HCT116 (cell line): Measurements from ENCODE around the gene H2AZ2. TPM values are rescaled to one million over a fixed set of nuclear protein-coding genes. Genes with fewer than 3 reads are reported as not detected.

Source experiments
- ATAC-seq: fragments of 200-7000 bp; cut with Tn5 transposase; 2 replicates; pipeline ENCODE4 v1.9.1; 2020; ENCODE audit warnings: mild to moderate bottlenecking, moderate library complexity
- BruUV-seq: library from RNA; stranded (reverse); fragments of 400-500 nt; replicated peaks from 2 replicates; lab custom pipeline; 2021; lab: Mats Ljungman, UMichigan
- CTCF ChIA-PET: fragments of 300-600 bp; sonication (Branson Sonifier 250); formaldehyde crosslinking; loops from one replicate; lab custom pipeline; 2021; ENCODE audit warnings: antibody characterized with exemption; lab: Charles Lee
- POLR2A ChIA-PET: fragments of 300-600, 350-600 bp; sonication (Branson Sonifier 250); formaldehyde crosslinking; loops from one replicate; lab custom pipeline; 2021; ENCODE audit warnings: antibody characterized with exemption; lab: Charles Lee
- RAD21 ChIA-PET, 2 experiments: fragments of 300-600 bp; sonication (Branson Sonifier 250); formaldehyde crosslinking; loops; one replicate each; lab custom pipeline; 2023; ENCODE audit warnings: low total read pairs in 2 of 2; ENCODE audit not compliant: uncharacterized antibody in 2 of 2, unreplicated experiment in 2 of 2, low non-redundant PET in 1 of 2; lab: Charles Lee
- DNase-seq: peaks from one replicate; pipeline ENCODE4 v3.0.0-alpha.2; 2010; ENCODE audit warnings: low read depth, low spot score
- H2AFZ ChIP-seq: fragments of 200-600 bp; shearing (Covaris generic), sonication (generic); 2 replicates; pipeline ENCODE4 v1.6.1; 2017; ENCODE audit warnings: low read depth, mixed run types, mixed read lengths, antibody characterized with exemption, low read length; ENCODE audit not compliant: poor library complexity, severe bottlenecking
- H3K27ac ChIP-seq: 2 replicates; pipeline ENCODE4 v1.5.1; 2012; ENCODE audit warnings: low read depth, low read length
- H3K27me3 ChIP-seq: fragments of 200-600 bp; sonication (generic); 2 replicates; pipeline ENCODE4 v1.6.1; 2016; ENCODE audit warnings: mixed run types, low read length, mixed read lengths; ENCODE audit not compliant: insufficient read depth
- H3K36me3 ChIP-seq, 2 experiments: fragments of 200-500 bp in 1 of 2; fragments of 200-600 bp in 1 of 2; sonication (Bioruptor generic) in 1 of 2; sonication (generic) in 1 of 2; 2 replicates each; pipeline versions ENCODE4 v1.5.1 to v1.6.1; 2014 to 2016; ENCODE audit warnings: low read length in 2 of 2, inconsistent platforms in 1 of 2, mixed read lengths in 1 of 2, mixed run types in 1 of 2; ENCODE audit not compliant: insufficient read depth in 2 of 2, control insufficient read depth in 1 of 2
- H3K4me1 ChIP-seq, 2 experiments: fragments of 200-600 bp in 1 of 2; sonication (generic) in 1 of 2; 2 replicates each; pipeline versions ENCODE4 v1.5.1 to v1.6.1; 2012 to 2017; ENCODE audit warnings: low read length in 2 of 2, inconsistent platforms in 1 of 2, mild to moderate bottlenecking in 1 of 2, mixed read lengths in 1 of 2, mixed run types in 1 of 2, moderate library complexity in 1 of 2; ENCODE audit not compliant: insufficient read depth in 2 of 2, control insufficient read depth in 1 of 2
- H3K4me2 ChIP-seq: fragments of 200-600 bp; sonication (generic); 2 replicates; pipeline ENCODE4 v1.6.1; 2017; ENCODE audit warnings: mixed run types, low read length, mixed read lengths
- H3K4me3 ChIP-seq, 2 experiments: fragments of 200-600 bp in 1 of 2; sonication (generic) in 1 of 2; replicated peaks in 1 of 2; 2 replicates each; pipeline ENCODE4 v1.5.1; 2011 to 2016; ENCODE audit warnings: low read length in 2 of 2, control low read depth in 1 of 2, low read depth in 1 of 2, mild to moderate bottlenecking in 1 of 2, mixed read lengths in 1 of 2, mixed run types in 1 of 2
- H3K79me2 ChIP-seq: fragments of 200-600 bp; sonication (generic); 2 replicates; pipeline ENCODE4 v1.6.1; 2017; ENCODE audit warnings: mild to moderate bottlenecking, mixed run types, low read length, moderate library complexity, mixed read lengths; ENCODE audit not compliant: insufficient read depth
- H3K9ac ChIP-seq: fragments of 200-600 bp; sonication (generic); 2 replicates; pipeline ENCODE4 v1.6.1; 2016; ENCODE audit warnings: low read length, mixed read lengths
- H3K9me2 ChIP-seq: fragments of 200-600 bp; sonication (generic), shearing (Covaris generic); 2 replicates; pipeline ENCODE4 v1.6.1; 2017; ENCODE audit warnings: mixed run types, mild to moderate bottlenecking, moderate library complexity; ENCODE audit not compliant: insufficient read depth
- H3K9me3 ChIP-seq, 2 experiments: fragments of 200-500 bp in 1 of 2; fragments of 200-600 bp in 1 of 2; sonication (Bioruptor generic) in 1 of 2; sonication (generic) in 1 of 2; 2 replicates each; pipeline ENCODE4 v1.6.1; 2014 to 2017; ENCODE audit warnings: low read length in 2 of 2, mixed read lengths in 2 of 2, inconsistent platforms in 1 of 2, low read depth in 1 of 2, mild to moderate bottlenecking in 1 of 2, mixed run types in 1 of 2, moderate library complexity in 1 of 2; ENCODE audit not compliant: control insufficient read depth in 1 of 2, insufficient read depth in 1 of 2
- H4K20me1 ChIP-seq: fragments of 200-600 bp; sonication (generic), shearing (Covaris generic); 2 replicates; pipeline ENCODE4 v1.6.1; 2017; ENCODE audit warnings: mixed run types, mild to moderate bottlenecking, moderate library complexity; ENCODE audit not compliant: insufficient read depth
- CEBPB ChIP-seq: IDR thresholded peaks from 2 replicates; pipeline ENCODE4 v1.6.1; 2012; ENCODE audit warnings: low read depth
- FOSL1 ChIP-seq: IDR thresholded peaks from 2 replicates; pipeline ENCODE4 v1.6.1; 2012; ENCODE audit warnings: low read depth
- SRF ChIP-seq: IDR thresholded peaks from 2 replicates; pipeline ENCODE4 v1.6.1; 2012; ENCODE audit warnings: low read depth
- YY1 ChIP-seq: IDR thresholded peaks from 2 replicates; pipeline ENCODE4 v1.6.1; 2011; ENCODE audit warnings: low read length, low read depth, moderate library complexity, mild to moderate bottlenecking; ENCODE audit not compliant: insufficient replicate concordance; ENCODE audit errors: extremely low read depth
- intact Hi-C: fragments of 100-400 bp; cut with micrococcal nuclease; formaldehyde crosslinking; loops from 2 replicates; pipeline ENCODE4 v1.10.0; 2022
- total RNA-seq: library from RNA; stranded (reverse); gene quantifications from one replicate; pipeline ENCODE4 v1.2.1, GENCODE V29; 2021; ENCODE audit not compliant: unreplicated experiment
- TF ChIP-seq, protein P1 (sequence below): IDR thresholded peaks from 2 replicates; pipeline ENCODE4 v1.6.1; 2012; ENCODE audit warnings: low read depth

H2AZ2 gene
- total RNA-seq, 1 experiment from 2014 or later: 226 TPM

DNA sequence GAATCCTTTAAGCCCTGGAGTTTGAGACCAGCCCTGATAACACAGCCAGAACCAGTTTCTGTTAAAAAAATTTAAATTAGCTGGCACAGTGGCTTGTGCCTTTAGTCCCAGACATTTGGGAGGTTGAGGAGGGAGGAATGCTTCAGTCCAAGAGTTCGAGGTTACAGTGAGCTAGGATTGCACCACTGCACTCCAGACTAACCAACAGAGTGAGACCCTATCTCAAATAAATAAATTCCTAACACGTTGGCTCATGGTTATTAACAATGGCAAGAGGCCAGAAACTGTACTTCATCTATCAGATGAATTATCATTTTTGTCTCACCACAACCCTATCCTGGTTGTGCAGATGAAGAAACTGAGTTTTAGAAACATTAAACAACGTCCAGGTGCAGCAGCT, 53.6 kb downstream of the H2AZ2 start:
- no peak overlapping the region for H3K9ac ChIP-seq
- peaks cover 9 to 41% of the 10 kb centered on the region in 2 experiments; a peak in 3 of 4 replicates for H3K4me1 ChIP-seq
- no peak overlapping the region for H3K4me3 ChIP-seq
- intact Hi-C loops: loop anchor here (10.0 kb wide), 1 partner anchor 130 kb away; no protein-coding TSS in a partner anchor
- BruUV-seq: no TSS peak
- no peak overlapping the region for H2AFZ ChIP-seq
- peaks cover 2 to 19% of the 10 kb centered on the region in 2 experiments; a peak in 3 of 4 replicates for H3K36me3 ChIP-seq
- TF ChIP-seq CEBPB: no peak
- TF ChIP-seq, protein P1, sequence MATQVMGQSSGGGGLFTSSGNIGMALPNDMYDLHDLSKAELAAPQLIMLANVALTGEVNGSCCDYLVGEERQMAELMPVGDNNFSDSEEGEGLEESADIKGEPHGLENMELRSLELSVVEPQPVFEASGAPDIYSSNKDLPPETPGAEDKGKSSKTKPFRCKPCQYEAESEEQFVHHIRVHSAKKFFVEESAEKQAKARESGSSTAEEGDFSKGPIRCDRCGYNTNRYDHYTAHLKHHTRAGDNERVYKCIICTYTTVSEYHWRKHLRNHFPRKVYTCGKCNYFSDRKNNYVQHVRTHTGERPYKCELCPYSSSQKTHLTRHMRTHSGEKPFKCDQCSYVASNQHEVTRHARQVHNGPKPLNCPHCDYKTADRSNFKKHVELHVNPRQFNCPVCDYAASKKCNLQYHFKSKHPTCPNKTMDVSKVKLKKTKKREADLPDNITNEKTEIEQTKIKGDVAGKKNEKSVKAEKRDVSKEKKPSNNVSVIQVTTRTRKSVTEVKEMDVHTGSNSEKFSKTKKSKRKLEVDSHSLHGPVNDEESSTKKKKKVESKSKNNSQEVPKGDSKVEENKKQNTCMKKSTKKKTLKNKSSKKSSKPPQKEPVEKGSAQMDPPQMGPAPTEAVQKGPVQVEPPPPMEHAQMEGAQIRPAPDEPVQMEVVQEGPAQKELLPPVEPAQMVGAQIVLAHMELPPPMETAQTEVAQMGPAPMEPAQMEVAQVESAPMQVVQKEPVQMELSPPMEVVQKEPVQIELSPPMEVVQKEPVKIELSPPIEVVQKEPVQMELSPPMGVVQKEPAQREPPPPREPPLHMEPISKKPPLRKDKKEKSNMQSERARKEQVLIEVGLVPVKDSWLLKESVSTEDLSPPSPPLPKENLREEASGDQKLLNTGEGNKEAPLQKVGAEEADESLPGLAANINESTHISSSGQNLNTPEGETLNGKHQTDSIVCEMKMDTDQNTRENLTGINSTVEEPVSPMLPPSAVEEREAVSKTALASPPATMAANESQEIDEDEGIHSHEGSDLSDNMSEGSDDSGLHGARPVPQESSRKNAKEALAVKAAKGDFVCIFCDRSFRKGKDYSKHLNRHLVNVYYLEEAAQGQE: no peak
- no peak for TF ChIP-seq FOSL1
- TF ChIP-seq SRF: no peak
- no peaks in the 10 kb centered on the region for H3K9me3 ChIP-seq
- RAD21 ChIA-PET: no interaction called here
- ATAC-seq (no peak), DNase-seq (no peak)
- POLR2A ChIA-PET: no interaction called here
- no peaks in the 10 kb centered on the region for H3K27me3 ChIP-seq
- H3K9me2 ChIP-seq: no peaks in the 10 kb centered on the region
- H3K4me2 ChIP-seq: no peak overlapping the region
- no peak overlapping the region for H3K27ac ChIP-seq
- H4K20me1 ChIP-seq: peaks cover 20% of the 10 kb centered on the region; the same call in 1 of the 2 replicates
- H3K79me2 ChIP-seq: peaks cover 39% of the 10 kb centered on the region
- CTCF ChIA-PET: interaction anchor here (1.5 kb wide), 1 partner anchor 54 kb away, joined by 3 read pairs; the partner anchor contains the start of gene H2AZ2

DNA sequence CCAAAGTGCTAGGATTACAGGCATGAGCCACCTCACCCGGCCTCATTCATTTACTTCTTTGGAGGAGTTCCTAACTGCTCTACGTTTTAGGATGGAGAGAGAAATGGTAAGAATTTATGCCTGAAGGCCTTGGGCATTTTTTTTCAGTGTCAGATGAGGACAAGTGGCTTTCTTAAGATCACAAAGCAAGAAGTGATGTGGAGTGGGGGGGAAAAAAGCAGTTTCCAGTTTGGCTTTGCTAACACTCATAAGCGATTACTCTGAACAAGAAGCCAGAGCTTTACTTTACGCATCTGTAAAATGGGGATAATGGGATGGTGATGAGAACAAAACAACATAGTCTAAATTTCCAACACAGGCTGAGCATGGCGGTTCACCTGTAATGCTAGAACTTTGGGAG, 54.0 kb downstream of the H2AZ2 start:
- H3K79me2 ChIP-seq: peaks cover 35% of the 10 kb centered on the region
- peaks cover 17% of the 10 kb centered on the region; the same call in 1 of the 2 replicates for H4K20me1 ChIP-seq
- no peak for DNase-seq
- H3K4me2 ChIP-seq: no peak overlapping the region
- TF ChIP-seq YY1: no peak
- H3K9me2 ChIP-seq: no peaks in the 10 kb centered on the region
- H3K4me1 ChIP-seq: peaks cover 9 to 40% of the 10 kb centered on the region in 2 experiments; a peak in 3 of 4 replicates
- no peak overlapping the region for H3K4me3 ChIP-seq
- H3K9me3 ChIP-seq: no peaks in the 10 kb centered on the region
- no TSS peak for BruUV-seq
- no peaks in the 10 kb centered on the region for H3K27me3 ChIP-seq
- intact Hi-C loops: loop anchor here (10.0 kb wide), 1 partner anchor 131 kb away; no protein-coding TSS in a partner anchor
- no peak for ATAC-seq
- peaks cover 2 to 16% of the 10 kb centered on the region in 2 experiments; a peak in 3 of 4 replicates for H3K36me3 ChIP-seq
- ChIA-PET POLR2A (no interaction called here), CTCF (interaction anchor here (1.5 kb wide), 1 partner anchor 54 kb away, joined by 3 read pairs; the partner anchor contains the start of gene H2AZ2), RAD21 (no interaction called here)
- H3K9ac ChIP-seq: no peak overlapping the region
- no peak overlapping the region for H3K27ac ChIP-seq
- H2AFZ ChIP-seq: no peak overlapping the region
